ENCODE measurements around the gene PLEKHG5.

- TF ChIP-seq CTCF (IDR thresholded peaks at IDR 0.05 in 4 of 5, conservative IDR thresholded peaks at IDR 0.05 in 1 of 5) (no peak), POLR2A (IDR thresholded peaks at IDR 0.05) (no peak)
These were observed 42.9 kb upstream of the PLEKHG5 start for GRCh38 chr1:6534248-6534822.
